Left ventricle myocardium inferior (tissue), 1 donor: ENCODE data around the gene OGA. TPM values are rescaled to one million over a fixed set of nuclear protein-coding genes. Genes with fewer than 3 reads are reported as not detected.

Experiments
- DNase-seq: peaks from one replicate; pipeline ENCODE4 v3.0.0-alpha.2; 2020
- H3K27ac ChIP-seq: fragments of 200-600 bp; replicated peaks from 2 replicates; pipeline ENCODE4 v1.8.0; 2021
- H3K27me3 ChIP-seq: fragments of 200-600 bp; 2 replicates; pipeline ENCODE4 v1.8.0; 2021; ENCODE audit warnings: low read depth
- H3K36me3 ChIP-seq: fragments of 200-600 bp; 2 replicates; pipeline ENCODE4 v1.8.0; 2021
- H3K4me1 ChIP-seq: fragments of 200-600 bp; 2 replicates; pipeline ENCODE4 v1.8.0; 2021
- H3K4me3 ChIP-seq: fragments of 200-600 bp; 2 replicates; pipeline ENCODE4 v1.8.0; 2021; ENCODE audit warnings: mild to moderate bottlenecking, moderate library complexity
- H3K9me3 ChIP-seq: fragments of 200-600 bp; replicated peaks from 2 replicates; pipeline ENCODE4 v1.8.0; 2021
- intact Hi-C: fragments of 100-400 bp; cut with micrococcal nuclease; formaldehyde crosslinking; loops from one replicate; pipeline ENCODE4 v1.11.0; 2022
- total RNA-seq: library from RNA; stranded (reverse); fragmentation: NEBNext Ultra II Directional; extraction: Animal tissue kit (Norgen Biotek cat#: 25700); gene quantifications from one replicate; pipeline ENCODE4 v1.2.1, GENCODE V29; 2021
- TF ChIP-seq, protein P1 (sequence below): fragments of 200-600 bp; IDR thresholded peaks from 2 replicates; pipeline ENCODE4 v1.8.0; 2021; ENCODE audit warnings: antibody characterized with exemption, mild to moderate bottlenecking, borderline replicate concordance
- donor health status: DM: no; HTN: yes; CAD: no; lungs with severe emphysema.

OGA gene
- total RNA-seq, 1 donor from 2014 or later = 96.3 TPM

DNA sequence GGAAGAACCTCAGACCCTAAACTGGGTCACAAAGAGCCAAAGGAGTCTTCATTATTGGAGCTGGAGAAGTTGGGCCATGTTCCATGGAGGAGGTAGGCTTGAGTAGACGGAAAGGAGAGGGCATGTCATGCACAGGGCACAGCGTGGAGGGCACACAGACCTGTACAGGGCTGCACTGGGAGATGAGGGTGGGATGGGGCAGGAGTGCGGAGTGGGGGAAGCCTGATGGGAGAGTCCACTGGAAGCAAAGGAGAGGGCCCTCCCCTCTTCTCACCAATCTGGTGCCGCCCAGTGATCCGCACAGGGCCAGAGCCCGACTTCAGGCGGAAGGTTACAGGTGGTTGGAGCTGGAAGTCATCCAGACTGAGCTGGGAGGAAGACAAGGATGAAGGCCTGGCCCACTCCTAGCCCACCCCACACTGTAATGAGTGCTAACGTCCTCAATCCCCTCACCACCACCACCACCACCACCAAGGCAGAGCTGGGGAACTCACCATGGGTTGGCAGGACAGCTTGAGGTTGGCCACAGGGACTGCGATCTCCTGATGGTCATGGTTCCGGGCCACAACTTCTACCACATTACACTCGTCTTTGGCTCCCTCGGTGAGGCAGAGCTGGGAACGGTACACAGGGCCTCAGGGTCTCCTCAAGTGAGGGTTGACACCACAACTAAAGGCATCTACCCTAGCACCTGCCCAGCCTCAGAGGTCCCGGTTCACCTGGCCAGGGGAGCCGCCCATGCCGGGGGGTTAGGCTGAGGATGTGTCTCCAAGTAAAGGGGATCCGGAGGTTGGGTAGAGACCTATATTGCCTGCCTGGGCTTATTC, 36.0 kb downstream of the OGA start:
- no peak for DNase-seq
- Histone ChIP-seq H3K9me3 (no peaks in the 10 kb centered on the region), H3K36me3 (peaks cover 33% of the 10 kb centered on the region), H3K27me3 (peaks cover 26% of the 10 kb centered on the region), H3K4me3 (peak overlapping the region; percentile 72), H3K27ac (no peak overlapping the region), H3K4me1 (peaks cover 56% of the 10 kb centered on the region)
- intact Hi-C loops = loop anchor here (5.0 kb wide), 1 partner anchor 180 kb away; no protein-coding TSS in a partner anchor
- TF ChIP-seq, protein P1, sequence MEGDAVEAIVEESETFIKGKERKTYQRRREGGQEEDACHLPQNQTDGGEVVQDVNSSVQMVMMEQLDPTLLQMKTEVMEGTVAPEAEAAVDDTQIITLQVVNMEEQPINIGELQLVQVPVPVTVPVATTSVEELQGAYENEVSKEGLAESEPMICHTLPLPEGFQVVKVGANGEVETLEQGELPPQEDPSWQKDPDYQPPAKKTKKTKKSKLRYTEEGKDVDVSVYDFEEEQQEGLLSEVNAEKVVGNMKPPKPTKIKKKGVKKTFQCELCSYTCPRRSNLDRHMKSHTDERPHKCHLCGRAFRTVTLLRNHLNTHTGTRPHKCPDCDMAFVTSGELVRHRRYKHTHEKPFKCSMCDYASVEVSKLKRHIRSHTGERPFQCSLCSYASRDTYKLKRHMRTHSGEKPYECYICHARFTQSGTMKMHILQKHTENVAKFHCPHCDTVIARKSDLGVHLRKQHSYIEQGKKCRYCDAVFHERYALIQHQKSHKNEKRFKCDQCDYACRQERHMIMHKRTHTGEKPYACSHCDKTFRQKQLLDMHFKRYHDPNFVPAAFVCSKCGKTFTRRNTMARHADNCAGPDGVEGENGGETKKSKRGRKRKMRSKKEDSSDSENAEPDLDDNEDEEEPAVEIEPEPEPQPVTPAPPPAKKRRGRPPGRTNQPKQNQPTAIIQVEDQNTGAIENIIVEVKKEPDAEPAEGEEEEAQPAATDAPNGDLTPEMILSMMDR = no peak

DNA sequence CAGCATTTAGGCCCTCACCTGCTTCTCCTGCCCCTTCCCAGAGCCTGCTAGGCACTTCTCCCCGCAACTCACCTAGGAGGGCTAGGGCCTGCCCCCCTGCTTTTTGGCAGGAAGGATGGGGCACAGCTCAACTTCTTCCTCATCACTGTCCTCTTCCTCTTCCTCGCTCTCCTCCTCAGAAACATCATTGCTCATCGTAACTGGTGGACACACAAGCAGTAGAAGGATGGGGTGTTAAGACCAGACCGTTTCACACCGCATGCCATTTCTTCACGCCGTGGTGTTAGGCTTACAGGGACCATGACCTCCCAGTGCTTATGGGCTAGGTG, 36.6 kb downstream of the OGA start:
- intact Hi-C loops = loop anchor here (5.0 kb wide), 1 partner anchor 179 kb away; no protein-coding TSS in a partner anchor
- Histone ChIP-seq H3K4me3 (no peak overlapping the region), H3K4me1 (peaks cover 56% of the 10 kb centered on the region), H3K27ac (no peak overlapping the region), H3K27me3 (peaks cover 31% of the 10 kb centered on the region), H3K9me3 (no peaks in the 10 kb centered on the region), H3K36me3 (peaks cover 27% of the 10 kb centered on the region)
- TF ChIP-seq, protein P1 = no peak
- no peak for DNase-seq

DNA sequence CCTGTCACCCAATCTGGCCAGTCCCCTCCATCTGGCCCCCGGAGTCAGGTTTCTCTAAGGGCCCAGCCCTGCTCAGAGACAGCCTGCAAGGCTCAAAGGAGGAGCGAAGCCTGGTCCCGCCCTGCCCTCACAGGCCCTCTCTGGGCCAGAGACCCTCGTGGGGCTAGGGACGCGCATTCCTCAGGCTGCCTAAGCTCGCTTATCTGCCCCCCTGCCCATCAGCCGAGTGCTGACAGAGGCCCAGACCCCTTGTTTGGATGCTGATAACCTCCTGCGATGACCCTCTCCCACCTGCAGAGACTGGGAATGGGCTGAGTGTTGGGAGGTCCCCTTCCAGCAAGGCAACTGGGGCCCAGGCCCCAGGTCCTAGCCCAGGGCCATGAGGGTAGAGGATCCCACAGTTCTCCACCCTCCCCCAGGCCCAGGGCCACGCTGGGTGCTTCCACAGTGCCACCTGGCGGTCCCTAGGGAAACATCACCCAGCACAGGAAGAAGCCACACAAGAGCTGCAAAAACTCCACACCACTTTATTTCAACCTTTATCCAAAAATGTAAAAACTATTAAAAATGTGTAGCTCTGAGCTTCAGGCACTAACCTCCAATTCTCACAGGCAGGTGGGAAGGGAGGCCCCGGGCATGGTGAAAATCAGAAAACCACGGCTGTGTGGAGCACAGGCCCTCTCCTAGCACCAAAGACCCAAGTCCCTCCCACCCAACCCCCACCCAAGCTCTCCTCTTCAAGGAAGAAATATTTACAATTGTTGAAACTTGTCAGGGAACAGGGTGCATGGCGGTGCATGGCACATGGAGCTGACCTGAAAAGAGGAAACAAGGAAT, 37.2 kb downstream of the OGA start:
- H3K4me3 ChIP-seq = no peak overlapping the region
- H3K9me3 ChIP-seq = no peaks in the 10 kb centered on the region
- peaks cover 61% of the 10 kb centered on the region for H3K4me1 ChIP-seq
- peaks cover 21% of the 10 kb centered on the region for H3K36me3 ChIP-seq
- TF ChIP-seq, protein P1 = peak; percentile 89
- intact Hi-C loops = loop anchor here (5.0 kb wide), 1 partner anchor 179 kb away; no protein-coding TSS in a partner anchor
- DNase-seq = peak; percentile 48
- no peak overlapping the region for H3K27ac ChIP-seq
- peaks cover 37% of the 10 kb centered on the region for H3K27me3 ChIP-seq

DNA sequence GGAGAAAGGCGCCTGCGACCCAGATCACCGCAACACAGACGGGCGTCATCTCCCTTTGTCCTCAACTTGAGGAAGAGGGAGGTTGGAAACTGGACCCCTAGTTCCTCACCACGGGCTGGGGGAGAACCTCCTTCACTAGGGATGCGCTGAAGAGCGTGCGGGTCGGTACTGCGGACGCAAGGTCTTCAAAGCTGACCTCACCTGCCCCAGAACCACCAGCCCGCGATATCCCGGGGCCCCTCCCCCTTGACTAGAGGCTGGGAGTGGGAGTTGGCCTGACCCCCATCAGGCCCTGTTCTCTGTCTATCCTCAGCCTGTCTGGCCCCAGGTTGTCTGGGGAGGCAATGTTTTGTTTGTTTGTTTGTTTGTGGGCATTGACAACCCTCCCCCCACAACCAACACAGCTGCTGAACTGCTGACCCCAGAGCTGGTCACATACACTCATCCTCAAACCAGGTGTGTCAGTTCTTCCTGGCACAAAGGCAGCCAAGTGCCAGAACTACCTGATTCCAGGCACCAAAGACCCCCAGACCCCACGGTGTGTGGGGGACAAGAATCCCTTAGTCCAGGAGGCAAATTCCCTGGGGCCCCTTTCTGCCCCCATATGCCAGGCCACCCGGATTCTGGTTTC, 37.9 kb downstream of the OGA start:
- H3K4me3 ChIP-seq = peak overlapping the region; percentile 64
- H3K27me3 ChIP-seq = peaks cover 44% of the 10 kb centered on the region
- DNase-seq = no peak
- no peaks in the 10 kb centered on the region for H3K9me3 ChIP-seq
- H3K4me1 ChIP-seq = peaks cover 65% of the 10 kb centered on the region
- peaks cover 14% of the 10 kb centered on the region for H3K36me3 ChIP-seq
- no peak overlapping the region for H3K27ac ChIP-seq
- TF ChIP-seq, protein P1 = peak; percentile 11
- intact Hi-C loops = loop anchor here (5.0 kb wide), 1 partner anchor 178 kb away; no protein-coding TSS in a partner anchor

DNA sequence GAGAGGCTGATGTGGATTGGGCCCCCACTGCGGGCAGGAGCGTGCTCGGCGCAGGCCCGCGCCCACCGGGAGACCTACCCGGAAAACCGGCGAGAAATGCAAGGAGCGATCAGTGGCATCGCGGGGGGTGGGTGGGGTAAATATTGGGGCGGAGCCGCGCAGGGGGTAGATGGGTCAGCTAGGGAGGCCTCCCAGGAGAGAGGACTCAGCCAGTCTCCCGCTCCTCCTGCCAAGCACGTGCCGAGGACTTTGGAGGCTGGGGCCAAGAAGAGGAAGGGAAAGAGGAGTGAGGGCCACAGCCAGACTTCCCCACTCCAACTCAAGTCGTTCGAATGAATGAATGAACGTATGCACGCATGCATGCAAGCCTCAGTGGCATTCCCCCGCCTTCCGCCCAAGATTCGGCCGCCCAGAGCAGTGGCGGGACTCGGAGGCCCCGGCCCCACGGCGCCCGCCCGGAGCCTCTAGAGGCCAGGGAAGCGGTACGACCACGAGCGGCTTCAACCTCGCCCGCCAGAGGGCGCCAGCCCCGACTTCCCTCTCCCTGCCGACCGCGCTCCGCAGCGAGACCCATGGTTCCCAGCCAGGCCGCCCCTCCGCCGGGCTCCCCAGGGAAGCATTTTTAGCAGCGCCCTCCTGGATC, 38.6 kb downstream of the OGA start:
- peaks cover 51% of the 10 kb centered on the region for H3K27me3 ChIP-seq
- peak overlapping the region; percentile 64 for H3K4me3 ChIP-seq
- H3K4me1 ChIP-seq = peaks cover 72% of the 10 kb centered on the region
- H3K36me3 ChIP-seq = peaks cover 8% of the 10 kb centered on the region
- H3K9me3 ChIP-seq = no peaks in the 10 kb centered on the region
- H3K27ac ChIP-seq = no peak overlapping the region
- TF ChIP-seq, protein P1 = peak; percentile 91
- intact Hi-C loops = loop anchor here (5.0 kb wide), 1 partner anchor 177 kb away; no protein-coding TSS in a partner anchor
- peak; percentile 79 for DNase-seq
